Parathyroid adenoma (tissue), 2 donors: ENCODE measurements around the gene AFDN.

Experiments
- H2AFZ ChIP-seq: fragments of 300-600 bp; sonication (generic); one replicate; pipeline ENCODE4 v1.7.0; 2017; ENCODE audit warnings: antibody characterized with exemption, mild to moderate bottlenecking
- H3K27ac ChIP-seq: fragments of 300-600 bp; sonication (generic); one replicate; pipeline ENCODE4 v1.7.0; 2017
- H3K27me3 ChIP-seq: fragments of 300-600 bp; sonication (generic); one replicate; pipeline ENCODE4 v1.7.0; 2017; ENCODE audit warnings: low read length; ENCODE audit not compliant: control insufficient read depth, insufficient read depth
- H3K36me3 ChIP-seq: fragments of 300-600 bp; sonication (generic); one replicate; pipeline ENCODE4 v1.7.0; 2017; ENCODE audit warnings: low read length; ENCODE audit not compliant: control insufficient read depth, insufficient read depth
- H3K4me1 ChIP-seq: fragments of 300-600 bp; sonication (generic); one replicate; pipeline ENCODE4 v1.7.0; 2017; ENCODE audit warnings: control low read depth
- H3K4me2 ChIP-seq: fragments of 300-600 bp; sonication (generic); one replicate; pipeline ENCODE4 v1.7.0; 2017; ENCODE audit warnings: low read length
- H3K4me3 ChIP-seq: fragments of 300-600 bp; sonication (generic); one replicate; pipeline ENCODE4 v1.7.0; 2017; ENCODE audit warnings: low read depth, low read length
- H3K79me2 ChIP-seq: fragments of 300-600 bp; sonication (generic); one replicate; pipeline ENCODE4 v1.7.0; 2017; ENCODE audit warnings: control low read depth
- H3K9ac ChIP-seq: fragments of 300-600 bp; sonication (generic); one replicate; pipeline ENCODE4 v1.7.0; 2017; ENCODE audit warnings: mild to moderate bottlenecking
- H3K9me3 ChIP-seq: fragments of 300-600 bp; sonication (generic); one replicate; pipeline ENCODE4 v1.7.0; 2017; ENCODE audit warnings: low read length; ENCODE audit not compliant: control insufficient read depth
- TF ChIP-seq, protein P1 (sequence below): fragments of 300-600 bp; sonication (generic); IDR thresholded peaks from one replicate; pipeline ENCODE4 v1.7.0; 2017; ENCODE audit warnings: antibody characterized with exemption, mild to moderate bottlenecking
- donor health status: primary hyperparathyroidism.

AFDN gene

DNA sequence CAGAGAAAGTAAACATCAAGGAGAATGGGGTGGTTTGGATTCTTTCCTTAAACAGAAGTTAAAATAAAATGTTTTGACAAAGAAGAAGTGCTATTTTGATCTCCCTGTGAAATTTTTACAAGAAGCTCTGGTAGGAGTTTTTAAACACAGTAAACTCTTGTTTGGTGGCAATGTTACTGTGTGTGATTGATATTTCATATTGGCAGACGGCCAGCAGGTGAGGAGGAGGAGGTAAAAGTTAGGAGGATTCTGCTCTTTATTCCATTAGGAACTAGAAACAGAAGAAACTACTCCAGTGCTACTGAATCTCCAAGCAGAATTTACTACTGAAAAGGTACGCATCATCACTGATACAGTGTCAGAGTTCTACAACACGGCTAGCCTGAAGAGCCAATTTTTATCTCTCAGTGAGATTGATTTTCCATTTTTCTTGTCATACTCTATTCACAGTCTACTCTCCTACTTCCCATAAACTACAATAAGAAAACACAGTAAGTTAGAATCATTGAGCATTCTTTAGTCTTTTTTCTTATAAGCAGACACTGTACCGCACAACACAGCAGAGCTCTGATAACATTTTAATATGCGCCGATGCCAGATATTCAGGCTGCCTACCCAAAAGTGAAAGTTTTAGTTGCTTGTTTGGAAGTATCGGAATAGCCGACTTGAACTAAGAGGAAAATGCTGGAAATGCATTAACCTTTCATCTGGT, 21.2 kb upstream of the AFDN start:
- H3K4me2 ChIP-seq = no peak overlapping the region
- no peak overlapping the region for H3K27ac ChIP-seq
- H3K4me3 ChIP-seq = no peak overlapping the region
- H3K27me3 ChIP-seq = no peaks in the 10 kb centered on the region
- H3K4me1 ChIP-seq = no peaks in the 10 kb centered on the region
- H3K9me3 ChIP-seq = no peaks in the 10 kb centered on the region
- no peaks in the 10 kb centered on the region for H3K36me3 ChIP-seq
- no peaks in the 10 kb centered on the region for H3K79me2 ChIP-seq
- no peak overlapping the region for H3K9ac ChIP-seq
- H2AFZ ChIP-seq = no peak overlapping the region
- TF ChIP-seq, protein P1, sequence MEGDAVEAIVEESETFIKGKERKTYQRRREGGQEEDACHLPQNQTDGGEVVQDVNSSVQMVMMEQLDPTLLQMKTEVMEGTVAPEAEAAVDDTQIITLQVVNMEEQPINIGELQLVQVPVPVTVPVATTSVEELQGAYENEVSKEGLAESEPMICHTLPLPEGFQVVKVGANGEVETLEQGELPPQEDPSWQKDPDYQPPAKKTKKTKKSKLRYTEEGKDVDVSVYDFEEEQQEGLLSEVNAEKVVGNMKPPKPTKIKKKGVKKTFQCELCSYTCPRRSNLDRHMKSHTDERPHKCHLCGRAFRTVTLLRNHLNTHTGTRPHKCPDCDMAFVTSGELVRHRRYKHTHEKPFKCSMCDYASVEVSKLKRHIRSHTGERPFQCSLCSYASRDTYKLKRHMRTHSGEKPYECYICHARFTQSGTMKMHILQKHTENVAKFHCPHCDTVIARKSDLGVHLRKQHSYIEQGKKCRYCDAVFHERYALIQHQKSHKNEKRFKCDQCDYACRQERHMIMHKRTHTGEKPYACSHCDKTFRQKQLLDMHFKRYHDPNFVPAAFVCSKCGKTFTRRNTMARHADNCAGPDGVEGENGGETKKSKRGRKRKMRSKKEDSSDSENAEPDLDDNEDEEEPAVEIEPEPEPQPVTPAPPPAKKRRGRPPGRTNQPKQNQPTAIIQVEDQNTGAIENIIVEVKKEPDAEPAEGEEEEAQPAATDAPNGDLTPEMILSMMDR = no peak

DNA sequence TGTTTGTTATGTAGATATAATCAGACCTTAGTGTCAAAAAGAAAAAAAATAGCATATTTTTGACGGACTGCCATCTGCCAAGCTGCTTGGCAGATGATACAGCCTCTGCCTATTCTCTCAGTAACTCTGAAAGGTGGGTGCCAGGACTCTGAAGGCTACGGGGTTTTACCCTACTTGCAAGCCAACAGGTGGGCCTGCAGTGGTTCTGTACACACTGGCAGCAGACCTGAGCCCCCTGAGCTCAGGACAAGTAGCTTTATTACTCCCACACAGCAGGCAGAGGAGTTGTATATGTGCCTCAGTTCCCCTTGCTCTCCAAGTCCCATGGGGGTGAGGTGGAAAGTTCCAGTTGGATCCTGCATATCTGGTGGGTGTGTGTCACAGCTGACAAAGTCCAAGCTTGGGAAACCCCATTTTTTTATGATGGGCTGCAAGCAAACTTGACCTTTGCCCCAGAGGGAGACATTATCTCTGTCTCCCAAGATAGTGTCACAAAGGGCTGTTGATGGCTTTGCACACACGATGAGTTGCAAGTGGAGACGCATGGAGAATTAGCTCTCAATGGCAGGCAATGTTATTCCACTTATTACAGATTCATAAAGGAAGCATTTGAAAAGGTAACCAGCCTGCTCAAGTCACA, 20.5 kb upstream of the AFDN start:
- Histone ChIP-seq H3K36me3 (no peaks in the 10 kb centered on the region), H3K4me1 (no peaks in the 10 kb centered on the region), H3K9ac (no peak overlapping the region), H2AFZ (no peak overlapping the region), H3K27ac (no peak overlapping the region), H3K4me3 (no peak overlapping the region), H3K4me2 (no peak overlapping the region), H3K79me2 (no peaks in the 10 kb centered on the region), H3K27me3 (no peaks in the 10 kb centered on the region), H3K9me3 (no peaks in the 10 kb centered on the region)
- TF ChIP-seq, protein P1 = no peak

DNA sequence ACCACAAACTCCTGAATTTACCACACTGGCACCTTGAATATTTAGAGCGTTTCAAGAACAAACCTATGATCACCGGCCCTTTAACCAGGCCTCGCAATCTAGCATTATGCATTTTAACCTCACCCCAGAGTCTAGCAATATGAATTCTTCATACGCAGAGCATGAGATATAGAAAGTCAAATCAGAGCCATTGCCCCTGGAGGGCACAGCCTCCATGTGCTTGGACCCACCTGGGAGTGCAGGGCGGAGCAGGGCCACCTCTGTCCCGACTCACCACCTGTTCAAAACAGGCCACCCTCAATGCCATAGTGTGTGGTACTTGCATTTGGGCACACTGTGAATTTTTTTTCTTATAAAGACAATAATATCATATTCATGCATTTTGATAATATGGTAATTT, 19.5 kb upstream of the AFDN start:
- H3K79me2 ChIP-seq = no peaks in the 10 kb centered on the region
- H3K27me3 ChIP-seq = no peaks in the 10 kb centered on the region
- no peak overlapping the region for H3K27ac ChIP-seq
- no peak overlapping the region for H3K4me2 ChIP-seq
- no peaks in the 10 kb centered on the region for H3K9me3 ChIP-seq
- no peak overlapping the region for H2AFZ ChIP-seq
- no peaks in the 10 kb centered on the region for H3K36me3 ChIP-seq
- no peak overlapping the region for H3K9ac ChIP-seq
- TF ChIP-seq, protein P1 = no peak
- no peak overlapping the region for H3K4me3 ChIP-seq
- no peaks in the 10 kb centered on the region for H3K4me1 ChIP-seq

DNA sequence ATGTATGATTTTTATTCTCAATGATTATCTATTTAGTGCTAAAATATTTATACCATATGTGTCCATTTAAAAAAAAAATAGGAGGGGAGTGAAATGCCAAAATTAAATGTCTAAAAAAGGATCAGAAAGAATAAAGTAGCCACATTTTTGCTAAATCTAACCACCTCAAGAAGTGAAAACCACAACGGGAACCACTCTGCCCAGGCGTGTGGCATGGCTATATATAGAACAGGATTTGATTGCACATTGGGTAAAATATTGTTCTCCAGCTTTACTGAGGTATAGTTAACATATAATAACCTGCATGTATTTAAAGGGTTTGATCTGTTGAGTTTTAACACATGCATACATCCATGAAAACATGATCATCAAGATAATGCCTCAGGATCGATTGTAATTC, 19.0 kb upstream of the AFDN start:
- H3K9ac ChIP-seq = no peak overlapping the region
- TF ChIP-seq, protein P1 = no peak
- H3K4me2 ChIP-seq = no peak overlapping the region
- no peaks in the 10 kb centered on the region for H3K27me3 ChIP-seq
- no peaks in the 10 kb centered on the region for H3K9me3 ChIP-seq
- H3K36me3 ChIP-seq = no peaks in the 10 kb centered on the region
- H3K79me2 ChIP-seq = no peaks in the 10 kb centered on the region
- no peaks in the 10 kb centered on the region for H3K4me1 ChIP-seq
- no peak overlapping the region for H3K27ac ChIP-seq
- no peak overlapping the region for H3K4me3 ChIP-seq
- no peak overlapping the region for H2AFZ ChIP-seq

DNA sequence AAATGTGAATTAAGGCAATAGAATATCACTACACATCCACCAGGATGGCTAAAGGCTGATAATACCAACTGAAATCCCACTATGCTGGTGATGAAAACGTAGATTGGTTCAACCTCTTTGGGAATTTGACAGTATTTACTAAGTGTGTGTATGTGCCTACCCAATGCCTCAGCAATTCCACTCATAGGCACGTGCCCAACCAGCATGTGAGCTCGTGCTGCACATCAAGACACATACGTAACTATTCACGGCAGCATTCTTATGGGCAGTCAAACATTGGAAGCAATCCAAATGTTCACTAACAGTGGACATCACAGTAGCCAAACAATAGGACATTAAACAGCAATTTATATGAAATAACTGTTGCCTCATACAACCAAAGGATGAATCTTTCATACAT, 15.7 kb upstream of the AFDN start:
- Histone ChIP-seq H2AFZ (no peak overlapping the region), H3K27me3 (no peaks in the 10 kb centered on the region), H3K9me3 (no peaks in the 10 kb centered on the region), H3K4me2 (no peak overlapping the region), H3K36me3 (no peaks in the 10 kb centered on the region), H3K4me3 (no peak overlapping the region), H3K27ac (no peak overlapping the region), H3K79me2 (no peaks in the 10 kb centered on the region), H3K9ac (no peak overlapping the region), H3K4me1 (no peaks in the 10 kb centered on the region)
- TF ChIP-seq, protein P1 = no peak
